ENCODE measurements around the gene C6orf15. TPM values are rescaled to one million over a fixed set of nuclear protein-coding genes. Genes with fewer than 3 reads are reported as not detected.

The C6orf15 gene
- total RNA-seq, 4 donors from 2014 or later = not detected

GRCh38 chr6:31111712-31112111 lies 663 bp downstream of the C6orf15 start:
- Histone ChIP-seq H3K36me3 (no peaks in the 10 kb centered on the region), H3K27ac (no peak overlapping the region), H3K9me3 (no peaks in the 10 kb centered on the region), H3K4me1 (peaks cover 0 to 12% (median 0%) of the 10 kb centered on the region in 4 donors), H3K4me3 (no peak overlapping the region), H3K27me3 (no peaks in the 10 kb centered on the region)
- no peak for TF ChIP-seq CTCF (IDR thresholded peaks at IDR 0.05)
- no peak for TF ChIP-seq POLR2A (IDR thresholded peaks at IDR 0.05)
- DNase-seq = no peak

DNA sequence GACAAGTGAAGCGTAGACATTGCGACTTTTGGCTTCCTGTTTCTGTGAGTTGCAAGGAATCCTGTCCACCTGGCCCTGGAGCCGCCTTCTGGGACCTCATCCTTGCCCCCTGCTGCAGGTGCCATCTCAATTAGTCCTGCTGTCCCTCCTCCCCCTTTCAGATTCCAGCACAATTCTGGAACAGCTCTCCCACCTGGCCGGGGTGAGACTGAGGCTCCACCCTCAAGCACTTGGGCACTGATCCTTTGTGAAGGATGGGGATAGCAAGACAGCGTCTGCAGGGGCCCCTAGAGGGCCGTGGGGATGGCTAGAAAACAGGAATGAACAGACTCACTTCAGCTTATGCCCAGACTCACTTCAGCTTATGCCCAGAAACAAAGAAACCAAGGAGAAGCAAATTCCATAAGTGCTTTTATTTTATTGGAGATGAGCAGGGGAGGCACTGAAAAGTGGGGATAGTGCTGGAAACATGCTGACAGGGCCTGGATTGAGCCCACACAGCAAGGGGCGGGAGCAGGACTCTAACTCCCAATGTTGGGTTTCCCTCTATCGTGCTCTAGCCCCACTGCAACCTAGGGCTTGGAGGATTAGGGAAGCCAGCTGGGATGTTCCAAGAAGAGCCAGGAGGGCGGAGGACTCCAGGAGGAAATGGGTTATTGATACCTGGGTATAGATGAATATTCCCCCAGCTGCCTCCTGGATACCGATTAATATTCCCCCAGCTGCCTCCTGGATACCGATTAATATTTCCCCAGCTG lies 1.4 kb downstream of the C6orf15 start:
- Histone ChIP-seq H3K27me3 (no peaks in the 10 kb centered on the region), H3K4me3 (no peak overlapping the region), H3K36me3 (no peaks in the 10 kb centered on the region), H3K27ac (no peak overlapping the region), H3K9me3 (no peaks in the 10 kb centered on the region), H3K4me1 (peaks cover 0 to 12% (median 0%) of the 10 kb centered on the region in 4 donors)
- no peak for DNase-seq
- TF ChIP-seq POLR2A (IDR thresholded peaks at IDR 0.05) (no peak), CTCF (IDR thresholded peaks at IDR 0.05) (no peak)

- Histone ChIP-seq H3K4me3 (no peak overlapping the region), H3K4me1 (no peaks in the 10 kb centered on the region), H3K9me3 (no peaks in the 10 kb centered on the region), H3K36me3 (no peaks in the 10 kb centered on the region), H3K27me3 (no peaks in the 10 kb centered on the region), H3K27ac (no peak overlapping the region)
- no peak for DNase-seq
- TF ChIP-seq CTCF (IDR thresholded peaks at IDR 0.05) (no peak), POLR2A (IDR thresholded peaks at IDR 0.05) (no peak)
Observed at GRCh38 chr6:31107052-31107451, 5.3 kb downstream of the C6orf15 start.

GRCh38 chr6:31103136-31103535 lies 9.2 kb downstream of the C6orf15 start:
- no peaks in the 10 kb centered on the region for H3K27me3 ChIP-seq
- no peaks in the 10 kb centered on the region for H3K36me3 ChIP-seq
- TF ChIP-seq CTCF (IDR thresholded peaks at IDR 0.05) = no peak
- no peak for TF ChIP-seq POLR2A (IDR thresholded peaks at IDR 0.05)
- no peaks in the 10 kb centered on the region for H3K4me1 ChIP-seq
- DNase-seq = no peak
- H3K27ac ChIP-seq = no peak overlapping the region
- H3K4me3 ChIP-seq = no peak overlapping the region
- H3K9me3 ChIP-seq = no peaks in the 10 kb centered on the region

DNA sequence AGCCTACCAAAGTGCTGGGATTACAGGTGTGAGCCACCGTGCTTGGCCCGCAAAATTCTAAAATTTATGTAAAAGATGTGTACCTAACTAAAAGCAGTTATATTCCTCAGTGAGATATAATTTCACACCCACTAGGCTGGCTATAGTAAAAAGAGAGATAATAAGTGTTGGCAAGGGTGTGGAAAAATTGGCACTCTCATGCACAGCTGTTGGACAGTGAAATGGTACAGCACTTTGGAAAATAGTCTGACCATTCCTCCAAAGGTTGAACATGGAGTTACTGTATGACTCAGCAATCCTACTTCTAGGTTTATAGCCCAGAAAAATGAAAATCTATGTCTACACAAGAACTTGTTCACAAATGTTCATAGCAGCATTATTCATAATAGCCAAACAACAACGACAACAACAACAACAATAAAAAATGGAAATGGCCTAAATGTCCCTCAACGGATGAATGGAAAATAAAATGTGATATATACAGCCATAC lies 13.9 kb downstream of the C6orf15 start:
- H3K9me3 ChIP-seq = no peaks in the 10 kb centered on the region
- no peaks in the 10 kb centered on the region for H3K36me3 ChIP-seq
- TF ChIP-seq CTCF (IDR thresholded peaks at IDR 0.05) (no peak), POLR2A (IDR thresholded peaks at IDR 0.05) (no peak)
- peaks cover 0 to 4% (median 0%) of the 10 kb centered on the region in 4 donors for H3K4me1 ChIP-seq
- DNase-seq = no peak
- no peaks in the 10 kb centered on the region for H3K27me3 ChIP-seq
- no peak overlapping the region for H3K27ac ChIP-seq
- no peak overlapping the region for H3K4me3 ChIP-seq
